Measurements from ENCODE around the gene KRTAP23-1. TPM values are rescaled to one million over a fixed set of nuclear protein-coding genes. Genes with fewer than 3 reads are reported as not detected.

Gene KRTAP23-1
- total RNA-seq, 6 experiments from 2014 or later, result not detected

DNA sequence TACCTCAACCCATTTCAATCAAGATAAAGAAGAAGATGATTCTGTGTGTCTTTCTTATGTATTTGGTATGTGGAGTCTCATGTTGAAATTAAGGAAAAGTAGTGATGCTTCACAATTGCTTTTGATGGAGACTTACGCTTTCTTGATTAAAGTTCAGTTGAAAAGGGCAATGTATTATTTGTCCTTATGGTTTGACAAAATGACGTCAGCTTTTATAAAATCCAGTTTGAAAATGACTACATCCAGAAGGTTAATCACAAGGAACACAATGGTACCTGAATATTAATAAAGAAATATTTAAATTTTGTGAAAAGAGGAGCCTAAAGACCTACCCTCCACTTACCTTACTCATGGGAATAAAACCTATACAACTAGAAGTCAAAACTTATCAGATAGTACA lies 32.7 kb downstream of the KRTAP23-1 start:
- peaks cover 54% of the 10 kb centered on the region for H3K9me3 Mint-ChIP-seq
- TF ChIP-seq, protein P1, sequence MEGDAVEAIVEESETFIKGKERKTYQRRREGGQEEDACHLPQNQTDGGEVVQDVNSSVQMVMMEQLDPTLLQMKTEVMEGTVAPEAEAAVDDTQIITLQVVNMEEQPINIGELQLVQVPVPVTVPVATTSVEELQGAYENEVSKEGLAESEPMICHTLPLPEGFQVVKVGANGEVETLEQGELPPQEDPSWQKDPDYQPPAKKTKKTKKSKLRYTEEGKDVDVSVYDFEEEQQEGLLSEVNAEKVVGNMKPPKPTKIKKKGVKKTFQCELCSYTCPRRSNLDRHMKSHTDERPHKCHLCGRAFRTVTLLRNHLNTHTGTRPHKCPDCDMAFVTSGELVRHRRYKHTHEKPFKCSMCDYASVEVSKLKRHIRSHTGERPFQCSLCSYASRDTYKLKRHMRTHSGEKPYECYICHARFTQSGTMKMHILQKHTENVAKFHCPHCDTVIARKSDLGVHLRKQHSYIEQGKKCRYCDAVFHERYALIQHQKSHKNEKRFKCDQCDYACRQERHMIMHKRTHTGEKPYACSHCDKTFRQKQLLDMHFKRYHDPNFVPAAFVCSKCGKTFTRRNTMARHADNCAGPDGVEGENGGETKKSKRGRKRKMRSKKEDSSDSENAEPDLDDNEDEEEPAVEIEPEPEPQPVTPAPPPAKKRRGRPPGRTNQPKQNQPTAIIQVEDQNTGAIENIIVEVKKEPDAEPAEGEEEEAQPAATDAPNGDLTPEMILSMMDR (IDR thresholded peaks at IDR 0.05), result no peak
- H3K4me3 Mint-ChIP-seq, result no peak overlapping the region
- DNase-seq, result no peak
- no peaks in the 10 kb centered on the region for H3K4me1 Mint-ChIP-seq (ENCODE audit: low read depth)
- H3K27me3 Mint-ChIP-seq (ENCODE audit: insufficient read depth), result no peaks in the 10 kb centered on the region
- H3K27ac Mint-ChIP-seq, result no peak overlapping the region
- no peaks in the 10 kb centered on the region for H3K36me3 Mint-ChIP-seq (ENCODE audit: low read depth)

DNA sequence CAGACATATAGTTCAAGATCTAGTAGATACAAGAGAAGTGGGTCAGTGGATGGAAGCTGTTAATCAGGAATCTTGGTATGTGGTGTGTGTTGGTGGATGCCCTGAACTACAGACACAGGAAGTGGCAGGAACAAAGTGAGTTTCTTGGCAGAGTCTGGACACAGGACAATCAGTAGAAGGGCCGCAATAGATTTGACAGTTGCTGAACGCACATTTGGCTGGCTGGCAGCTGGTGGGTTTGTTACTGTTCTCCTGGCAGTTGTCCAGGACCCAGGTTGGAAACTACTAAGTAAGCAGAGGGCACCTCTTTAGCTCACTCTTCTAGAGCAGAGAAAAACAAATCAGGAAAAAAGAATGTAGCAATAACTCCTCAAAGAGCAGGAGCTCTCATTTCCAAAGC lies 41.5 kb downstream of the KRTAP23-1 start:
- H3K27me3 Mint-ChIP-seq (ENCODE audit: insufficient read depth), result no peaks in the 10 kb centered on the region
- no peak for DNase-seq
- TF ChIP-seq, protein P1 (IDR thresholded peaks at IDR 0.05), result no peak
- peaks cover 47% of the 10 kb centered on the region for H3K9me3 Mint-ChIP-seq
- H3K36me3 Mint-ChIP-seq (ENCODE audit: low read depth), result no peaks in the 10 kb centered on the region
- no peaks in the 10 kb centered on the region for H3K4me1 Mint-ChIP-seq (ENCODE audit: low read depth)
- H3K4me3 Mint-ChIP-seq, result no peak overlapping the region
- H3K27ac Mint-ChIP-seq, result no peak overlapping the region

DNA sequence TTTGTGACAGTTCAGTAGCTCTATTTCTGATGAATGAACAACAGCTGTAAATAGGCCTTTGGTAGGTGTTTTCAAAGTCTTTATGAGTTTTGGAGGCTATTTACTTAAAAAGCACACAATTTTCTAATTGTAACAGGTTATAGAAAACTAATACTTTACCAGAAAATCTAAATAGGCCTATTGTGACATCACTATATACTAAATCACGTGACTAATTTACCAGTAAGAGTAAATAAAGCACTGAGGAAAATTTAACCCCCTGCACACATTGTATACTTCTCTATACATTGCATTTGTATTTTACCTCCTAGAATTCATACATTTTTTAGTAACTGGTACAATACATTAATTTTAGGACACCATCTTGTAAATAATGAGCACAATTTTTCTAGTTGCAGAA lies 43.3 kb downstream of the KRTAP23-1 start:
- Mint-ChIP-seq H3K4me3 (no peak overlapping the region), H3K27me3 (ENCODE audit: insufficient read depth) (no peaks in the 10 kb centered on the region), H3K9me3 (peaks cover 56% of the 10 kb centered on the region), H3K36me3 (ENCODE audit: low read depth) (no peaks in the 10 kb centered on the region), H3K4me1 (ENCODE audit: low read depth) (no peaks in the 10 kb centered on the region), H3K27ac (no peak overlapping the region)
- TF ChIP-seq, protein P1 (IDR thresholded peaks at IDR 0.05), result no peak
- DNase-seq, result no peak

Small RNAs within 50 kb of the gene (microRNA-seq; reads per million reads assigned to microRNA genes)
- not detected for gene MIR4327

Other genes with a start within 250 kb of the KRTAP23-1 start
- gene CLDN17, start 181.8 kb downstream of the KRTAP23-1 start, total RNA-seq (2021; fragmentation: NEBNext Ultra II Directional; extraction: Animal tissue kit (Norgen Biotek cat#: 25700)), result not detected
- gene CLDN8, start 132.5 kb downstream of the KRTAP23-1 start, total RNA-seq (2021; fragmentation: NEBNext Ultra II Directional; extraction: Animal tissue kit (Norgen Biotek cat#: 25700)), result not detected
- not detected for gene KRTAP24-1, start 65.7 kb downstream of the KRTAP23-1 start, total RNA-seq (2021; fragmentation: NEBNext Ultra II Directional; extraction: Animal tissue kit (Norgen Biotek cat#: 25700))
- gene KRTAP25-1, start 59.1 kb downstream of the KRTAP23-1 start, total RNA-seq (2021; fragmentation: NEBNext Ultra II Directional; extraction: Animal tissue kit (Norgen Biotek cat#: 25700)), result not detected
- not detected for gene KRTAP26-1, start 28.3 kb downstream of the KRTAP23-1 start, total RNA-seq (2021; fragmentation: NEBNext Ultra II Directional; extraction: Animal tissue kit (Norgen Biotek cat#: 25700))
- not detected for gene KRTAP27-1, start 10.9 kb downstream of the KRTAP23-1 start, total RNA-seq (2021; fragmentation: NEBNext Ultra II Directional; extraction: Animal tissue kit (Norgen Biotek cat#: 25700))
- not detected for gene KRTAP13-2, start 23.7 kb upstream of the KRTAP23-1 start, total RNA-seq (2021; fragmentation: NEBNext Ultra II Directional; extraction: Animal tissue kit (Norgen Biotek cat#: 25700))
- gene KRTAP13-1, start 47.4 kb upstream of the KRTAP23-1 start, total RNA-seq (2021; fragmentation: NEBNext Ultra II Directional; extraction: Animal tissue kit (Norgen Biotek cat#: 25700)), result not detected
- not detected for gene KRTAP13-3, start 77.3 kb upstream of the KRTAP23-1 start, total RNA-seq (2021; fragmentation: NEBNext Ultra II Directional; extraction: Animal tissue kit (Norgen Biotek cat#: 25700))
- not detected for gene KRTAP13-4, start 81.6 kb upstream of the KRTAP23-1 start, total RNA-seq (2021; fragmentation: NEBNext Ultra II Directional; extraction: Animal tissue kit (Norgen Biotek cat#: 25700))
- gene KRTAP15-1, start 91.7 kb upstream of the KRTAP23-1 start, total RNA-seq (2021; fragmentation: NEBNext Ultra II Directional; extraction: Animal tissue kit (Norgen Biotek cat#: 25700)), result not detected
- not detected for gene KRTAP19-1, start 131.8 kb upstream of the KRTAP23-1 start, total RNA-seq (2021; fragmentation: NEBNext Ultra II Directional; extraction: Animal tissue kit (Norgen Biotek cat#: 25700))
- not detected for gene KRTAP19-2, start 138.8 kb upstream of the KRTAP23-1 start, total RNA-seq (2021; fragmentation: NEBNext Ultra II Directional; extraction: Animal tissue kit (Norgen Biotek cat#: 25700))
- gene KRTAP19-3, start 143.4 kb upstream of the KRTAP23-1 start, total RNA-seq (2021; fragmentation: NEBNext Ultra II Directional; extraction: Animal tissue kit (Norgen Biotek cat#: 25700)), result not detected
- not detected for gene KRTAP19-4, start 148.6 kb upstream of the KRTAP23-1 start, total RNA-seq (2021; fragmentation: NEBNext Ultra II Directional; extraction: Animal tissue kit (Norgen Biotek cat#: 25700))
- not detected for gene KRTAP19-5, start 153.5 kb upstream of the KRTAP23-1 start, total RNA-seq (2021; fragmentation: NEBNext Ultra II Directional; extraction: Animal tissue kit (Norgen Biotek cat#: 25700))
- not detected for gene KRTAP19-6, start 193.3 kb upstream of the KRTAP23-1 start, total RNA-seq (2021; fragmentation: NEBNext Ultra II Directional; extraction: Animal tissue kit (Norgen Biotek cat#: 25700))
- not detected for gene KRTAP19-7, start 212.7 kb upstream of the KRTAP23-1 start, total RNA-seq (2021; fragmentation: NEBNext Ultra II Directional; extraction: Animal tissue kit (Norgen Biotek cat#: 25700))
- gene KRTAP22-2, start 241.8 kb upstream of the KRTAP23-1 start, total RNA-seq (2021; fragmentation: NEBNext Ultra II Directional; extraction: Animal tissue kit (Norgen Biotek cat#: 25700)), result not detected
- not detected for gene KRTAP6-3, start 243.8 kb upstream of the KRTAP23-1 start, total RNA-seq (2021; fragmentation: NEBNext Ultra II Directional; extraction: Animal tissue kit (Norgen Biotek cat#: 25700))